ENCODE measurements around the gene TDP2.
"Not testable (repeated sequence)": the region's sequence is repeated elsewhere in the genome, so short reads cannot be mapped to it uniquely, and the experiment has no call there.

Gene TDP2

GRCh38 chr6:24642061-24642460 lies 24.6 kb downstream of the TDP2 start (continued):
- TF ChIP-seq CREB5 (CRISPR knock-in tag; IDR thresholded peaks at IDR 0.05; ENCODE audit: low read depth) = no peak
- no peak for TF ChIP-seq PPARA (CRISPR knock-in tag; IDR thresholded peaks at IDR 0.05; ENCODE audit: borderline replicate concordance)
- no peak for TF ChIP-seq PATZ1 (CRISPR knock-in tag; IDR thresholded peaks at IDR 0.05; ENCODE audit: borderline replicate concordance)
- no peak for TF ChIP-seq SNAI2 (CRISPR knock-in tag; IDR thresholded peaks at IDR 0.05)
- no peak for TF ChIP-seq ZFP3 (CRISPR knock-in tag; IDR thresholded peaks at IDR 0.05)
- no peak for TF ChIP-seq TCF4 (CRISPR knock-in tag; IDR thresholded peaks at IDR 0.05; ENCODE audit: borderline replicate concordance)
- no peak for TF ChIP-seq CSRNP3 (CRISPR knock-in tag; IDR thresholded peaks at IDR 0.05)

GRCh38 chr6:24640631-24641030 lies 26.1 kb downstream of the TDP2 start:
- not testable (repeated sequence) for ATAC-seq

GRCh38 chr6:24640166-24640565 lies 26.5 kb downstream of the TDP2 start:
- no peak for ATAC-seq
- TF ChIP-seq ISL1 (CRISPR knock-in tag; IDR thresholded peaks at IDR 0.05) (no peak), ARNTL (CRISPR knock-in tag; IDR thresholded peaks at IDR 0.05; ENCODE audit: borderline replicate concordance, low read depth) (no peak), ESRRG (CRISPR knock-in tag; IDR thresholded peaks at IDR 0.05) (no peak), PPARA (CRISPR knock-in tag; IDR thresholded peaks at IDR 0.05; ENCODE audit: borderline replicate concordance) (no peak), ZFP30 (CRISPR knock-in tag; IDR thresholded peaks at IDR 0.05) (no peak), CSRNP3 (CRISPR knock-in tag; IDR thresholded peaks at IDR 0.05) (no peak)

- TF ChIP-seq ISL1 (CRISPR knock-in tag; IDR thresholded peaks at IDR 0.05) = no peak
- TF ChIP-seq ZNF8 (CRISPR knock-in tag; IDR thresholded peaks at IDR 0.05) = no peak
- no peak for TF ChIP-seq BACH2 (CRISPR knock-in tag; IDR thresholded peaks at IDR 0.05; ENCODE audit: borderline replicate concordance)
- TF ChIP-seq RARB (CRISPR knock-in tag; IDR thresholded peaks at IDR 0.05) = no peak
- TF ChIP-seq POU6F1 (CRISPR knock-in tag; IDR thresholded peaks at IDR 0.05; ENCODE audit: borderline replicate concordance, low read depth) = no peak
- TF ChIP-seq ZFP30 (CRISPR knock-in tag; IDR thresholded peaks at IDR 0.05) = no peak
- TF ChIP-seq CSDC2 (CRISPR knock-in tag; IDR thresholded peaks at IDR 0.05) = no peak
- TF ChIP-seq TCF4 (CRISPR knock-in tag; IDR thresholded peaks at IDR 0.05; ENCODE audit: borderline replicate concordance) = no peak
- TF ChIP-seq ZFP3 (CRISPR knock-in tag; IDR thresholded peaks at IDR 0.05) = no peak
- no peak for TF ChIP-seq SNAI2 (CRISPR knock-in tag; IDR thresholded peaks at IDR 0.05)
- TF ChIP-seq TSHZ2 (CRISPR knock-in tag; IDR thresholded peaks at IDR 0.05) = no peak
- TF ChIP-seq ZC3H10 (CRISPR knock-in tag; IDR thresholded peaks at IDR 0.05) = no peak
- TF ChIP-seq CREB5 (CRISPR knock-in tag; IDR thresholded peaks at IDR 0.05; ENCODE audit: low read depth) = no peak
- TF ChIP-seq OSR1 (CRISPR knock-in tag; IDR thresholded peaks at IDR 0.05) = no peak
- TF ChIP-seq GLIS3 (CRISPR knock-in tag; IDR thresholded peaks at IDR 0.05) = no peak
- TF ChIP-seq CSRNP3 (CRISPR knock-in tag; IDR thresholded peaks at IDR 0.05) = no peak
- no peak for ATAC-seq
These were observed 30.0 kb downstream of the TDP2 start for GRCh38 chr6:24636681-24637080.
